ENCODE results near the gene PKD2.

- TF ChIP-seq EZH2phosphoT487 (IDR thresholded peaks at IDR 0.05; ENCODE audit: low read length) (no peak), CTCF (IDR thresholded peaks at IDR 0.05; ENCODE audit: low read length) (no peak)
Measured at GRCh38 chr4:88022289-88022688, 14.9 kb downstream of the PKD2 start.

Measured in MM.1S (cell line).